GM12865 (cell line): ENCODE measurements around the gene TNNT2.

Experiments used
- DNase-seq: peaks from one replicate; pipeline ENCODE4 v3.0.0; 2010; ENCODE audit warnings: low read depth
- H3K4me3 ChIP-seq: 2 replicates; pipeline ENCODE4 v1.5.1; 2011; ENCODE audit warnings: mild to moderate bottlenecking, low read depth, low read length, control low read depth
- CTCF ChIP-seq: IDR thresholded peaks from 2 replicates; pipeline ENCODE4 v1.5.1; 2011; ENCODE audit warnings: low read length, control low read depth, low read depth, inconsistent platforms; ENCODE audit not compliant: insufficient read depth; ENCODE audit errors: missing control alignments

Gene TNNT2

GRCh38 chr1:201399352-201400126, 22.1 kb upstream of the TNNT2 start:
- H3K4me3 ChIP-seq: no peak overlapping the region
- no peak for TF ChIP-seq CTCF
- no peak for DNase-seq

- no peak for DNase-seq
- H3K4me3 ChIP-seq: no peak within 1 kb of the TSS
- TF ChIP-seq CTCF: no peak
Measured at GRCh38 chr1:201399018-201399351, 21.5 kb upstream of the TNNT2 start, which contains the start of gene LAD1. Gene LAD1 (minus strand): TSS chr1:201399324. CDS start chr1:201399306, 18 bp downstream.

DNA sequence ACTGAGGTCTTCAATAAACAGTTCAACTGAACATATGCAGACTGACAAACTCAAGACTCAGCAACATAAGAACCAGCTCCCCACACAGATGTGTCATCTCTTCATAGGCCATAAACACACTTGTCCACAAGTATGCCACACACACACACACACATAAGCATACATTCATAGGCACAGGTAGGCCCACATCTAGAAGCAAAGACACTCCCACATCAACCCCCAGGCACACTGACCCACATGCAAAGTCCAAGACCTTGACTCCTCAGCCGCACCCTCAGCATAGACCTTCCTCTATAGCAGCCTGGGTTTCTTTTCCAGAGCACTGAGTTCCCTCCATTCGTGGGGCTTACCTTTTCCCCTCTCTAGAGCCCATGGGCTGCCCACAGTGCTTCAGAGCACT, 20.2 kb upstream of the TNNT2 start:
- H3K4me3 ChIP-seq: no peak overlapping the region
- no peak for DNase-seq
- no peak for TF ChIP-seq CTCF

GRCh38 chr1:201396861-201397464, 19.5 kb upstream of the TNNT2 start:
- no peak overlapping the region for H3K4me3 ChIP-seq
- TF ChIP-seq CTCF: no peak
- no peak for DNase-seq

- TF ChIP-seq CTCF: no peak
- DNase-seq: no peak
- H3K4me3 ChIP-seq: no peak overlapping the region
Measured at GRCh38 chr1:201395936-201396335, 18.5 kb upstream of the TNNT2 start.

- DNase-seq: no peak
- H3K4me3 ChIP-seq: no peak overlapping the region
- TF ChIP-seq CTCF: no peak
Measured at GRCh38 chr1:201394591-201394990, 17.1 kb upstream of the TNNT2 start.
